NCI-H2107 (cell line): Measurements from ENCODE around the gene PPIF.

Experiments
- DNase-seq: peaks from one replicate; lab custom pipeline; 2025; lab: John Stamatoyannopoulos, UW

Gene PPIF

GRCh38 chr10:79387974-79388850 lies 40.9 kb downstream of the PPIF start:
- DNase-seq, result no peak

- DNase-seq, result no peak
These were observed 42.8 kb downstream of the PPIF start for GRCh38 chr10:79390057-79390456.

- DNase-seq, result no peak
These were observed 43.4 kb downstream of the PPIF start for GRCh38 chr10:79390551-79391229.

- no peak for DNase-seq
These were observed 44.2 kb downstream of the PPIF start for GRCh38 chr10:79391231-79392019.

GRCh38 chr10:79392020-79392398 lies 44.7 kb downstream of the PPIF start:
- no peak for DNase-seq

- DNase-seq, result no peak
These were observed 45.4 kb downstream of the PPIF start for GRCh38 chr10:79392506-79393176.

GRCh38 chr10:79393221-79393923 lies 46.1 kb downstream of the PPIF start:
- no peak for DNase-seq

GRCh38 chr10:79393924-79394610 lies 46.8 kb downstream of the PPIF start:
- no peak for DNase-seq

GRCh38 chr10:79394664-79395063 lies 47.4 kb downstream of the PPIF start:
- DNase-seq, result no peak

GRCh38 chr10:79396520-79396919 lies 49.3 kb downstream of the PPIF start:
- DNase-seq, result no peak

- no peak for DNase-seq
These were observed 49.8 kb downstream of the PPIF start for GRCh38 chr10:79397051-79397450.

- DNase-seq, result no peak
These were observed 50.5 kb downstream of the PPIF start for GRCh38 chr10:79397575-79398303.

GRCh38 chr10:79398642-79399041 lies 51.4 kb downstream of the PPIF start:
- DNase-seq, result no peak

GRCh38 chr10:79399223-79399831 lies 52.1 kb downstream of the PPIF start:
- DNase-seq, result no peak

- DNase-seq, result no peak
These were observed 53.1 kb downstream of the PPIF start for GRCh38 chr10:79400146-79401004.

- DNase-seq, result no peak
These were observed 54.0 kb downstream of the PPIF start for GRCh38 chr10:79401015-79401921.

GRCh38 chr10:79402625-79402946 lies 55.3 kb downstream of the PPIF start:
- DNase-seq, result no peak

- DNase-seq, result no peak
These were observed 55.7 kb downstream of the PPIF start for GRCh38 chr10:79402951-79403350.
